Caco-2 (cell line): Measurements from ENCODE around the gene IL9. TPM values are rescaled to one million over a fixed set of nuclear protein-coding genes. Genes with fewer than 3 reads are reported as not detected.
"Not testable (repeated sequence)": the region's sequence is repeated elsewhere in the genome, so short reads cannot be mapped to it uniquely, and the experiment has no call there.

Source experiments
- BruUV-seq: library from RNA; stranded (reverse); fragments of 400-500 nt; replicated peaks from 2 replicates; lab custom pipeline; 2021; lab: Mats Ljungman, UMichigan
- CTCF ChIA-PET: fragments of 300-600 bp; sonication (Branson Sonifier 250); formaldehyde crosslinking; loops from one replicate; lab custom pipeline; 2022; ENCODE audit warnings: antibody characterized with exemption; lab: Charles Lee
- POLR2A ChIA-PET: fragments of 300-600 bp; sonication (Branson Sonifier 250); formaldehyde crosslinking; loops from one replicate; lab custom pipeline; 2022; ENCODE audit warnings: antibody characterized with exemption; lab: Charles Lee
- DNase-seq, 2 experiments: peaks; one replicate each; pipeline versions ENCODE4 v3.0.0 to v3.0.0-alpha.2; 2020 to 2022
- H3K27me3 ChIP-seq: replicated peaks from 2 replicates; pipeline ENCODE4 v1.6.0; 2011; ENCODE audit warnings: low read length; ENCODE audit not compliant: control insufficient read depth, insufficient read depth
- H3K36me3 ChIP-seq: 2 replicates; pipeline ENCODE4 v1.5.1; 2011; ENCODE audit warnings: low read length; ENCODE audit not compliant: control insufficient read depth, insufficient read depth
- H3K4me1 ChIP-seq: fragments of 250-450 bp; sonication (Bioruptor Pico); 2 replicates; pipeline ENCODE4 v1.5.1; 2020; ENCODE audit warnings: mild to moderate bottlenecking
- H3K4me3 ChIP-seq: 2 replicates; pipeline ENCODE4 v1.5.1; 2011; ENCODE audit warnings: low read depth, mild to moderate bottlenecking, control low read depth, low read length
- H3K9me3 ChIP-seq: fragments of 250-450 bp; sonication (Bioruptor Pico); 2 replicates; pipeline ENCODE4 v1.5.1; 2020; ENCODE audit warnings: mild to moderate bottlenecking, moderate library complexity
- H3K27ac Mint-ChIP-seq: one replicate; pipeline ENCODE4 v1.8.0; 2022; ENCODE audit warnings: mixed read lengths; ENCODE audit not compliant: unreplicated experiment
- H3K27me3 Mint-ChIP-seq: one replicate; pipeline ENCODE4 v1.8.0; 2022; ENCODE audit warnings: mixed read lengths; ENCODE audit not compliant: insufficient read depth, unreplicated experiment
- H3K36me3 Mint-ChIP-seq: one replicate; pipeline ENCODE4 v1.8.0; 2022; ENCODE audit warnings: mild to moderate bottlenecking, mixed read lengths; ENCODE audit not compliant: insufficient read depth, unreplicated experiment
- H3K4me1 Mint-ChIP-seq: one replicate; pipeline ENCODE4 v1.8.0; 2022; ENCODE audit warnings: low read depth, mixed read lengths; ENCODE audit not compliant: unreplicated experiment
- H3K4me3 Mint-ChIP-seq: one replicate; pipeline ENCODE4 v1.8.0; 2022; ENCODE audit warnings: mild to moderate bottlenecking, moderate library complexity, mixed read lengths; ENCODE audit not compliant: unreplicated experiment
- H3K9me3 Mint-ChIP-seq: one replicate; pipeline ENCODE4 v1.8.0; 2022; ENCODE audit warnings: mixed read lengths; ENCODE audit not compliant: unreplicated experiment
- CTCF ChIP-seq, 2 experiments: fragments of 200-600 bp in 1 of 2; IDR thresholded peaks; 1 replicate in 1 of 2; 2 replicates in 1 of 2; pipeline versions ENCODE4 v1.5.1 to v1.8.0; 2011 to 2022; ENCODE audit warnings: antibody characterized with exemption in 1 of 2, control low read depth in 1 of 2, inconsistent platforms in 1 of 2, low read depth in 1 of 2, low read length in 1 of 2, mild to moderate bottlenecking in 1 of 2, moderate library complexity in 1 of 2; ENCODE audit not compliant: insufficient read depth in 1 of 2, severe bottlenecking in 1 of 2, unreplicated experiment in 1 of 2
- intact Hi-C: fragments of 100-400 bp; cut with micrococcal nuclease; formaldehyde crosslinking; loops from one replicate; pipeline ENCODE4 v1.10.0; 2022; ENCODE audit not compliant: unreplicated experiment
- total RNA-seq: library from RNA; stranded (reverse); gene quantifications from 2 replicates; pipeline ENCODE4 v1.2.3, GENCODE V29; 2022

The IL9 gene
- total RNA-seq, 1 experiment from 2014 or later, result not detected

DNA sequence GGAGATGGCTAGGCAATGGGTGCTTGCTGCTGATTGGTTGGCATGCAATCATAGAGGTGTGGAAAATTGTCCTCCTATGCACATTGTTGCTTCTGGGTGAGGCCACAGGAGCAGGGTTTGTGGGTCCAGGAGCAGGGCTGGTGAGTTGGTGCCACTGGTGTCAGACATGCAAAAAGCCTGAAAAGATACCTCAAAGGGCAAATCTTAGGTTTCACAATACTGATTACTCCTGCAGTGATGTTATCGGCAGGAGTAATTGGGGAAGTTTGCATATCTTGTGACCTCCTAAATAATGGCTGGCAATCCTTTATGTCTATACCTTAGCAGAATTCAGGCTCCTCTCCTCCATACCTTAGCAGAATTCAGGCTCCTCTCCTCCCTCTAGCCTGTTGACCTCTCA, 36.0 kb downstream of the IL9 start:
- ChIA-PET CTCF (no interaction called here), POLR2A (no interaction called here)
- intact Hi-C loops, result no loop called here
- Mint-ChIP-seq H3K27me3 (peaks cover 24% of the 10 kb centered on the region), H3K36me3 (no peaks in the 10 kb centered on the region), H3K27ac (no peak overlapping the region), H3K4me1 (no peaks in the 10 kb centered on the region), H3K9me3 (peaks cover 9% of the 10 kb centered on the region), H3K4me3 (no peak overlapping the region)
- DNase-seq, result no peak
- Histone ChIP-seq H3K9me3 (no peaks in the 10 kb centered on the region), H3K36me3 (no peaks in the 10 kb centered on the region), H3K4me3 (no peak overlapping the region), H3K27me3 (no peaks in the 10 kb centered on the region), H3K4me1 (no peaks in the 10 kb centered on the region)
- TF ChIP-seq CTCF (IDR thresholded peaks at IDR 0.05; ENCODE audit: insufficient read depth in 1 of 2, low read depth in 1 of 2, low read length in 1 of 2, severe bottlenecking in 1 of 2, unreplicated experiment in 1 of 2), result no peak
- BruUV-seq, result no TSS peak

DNA sequence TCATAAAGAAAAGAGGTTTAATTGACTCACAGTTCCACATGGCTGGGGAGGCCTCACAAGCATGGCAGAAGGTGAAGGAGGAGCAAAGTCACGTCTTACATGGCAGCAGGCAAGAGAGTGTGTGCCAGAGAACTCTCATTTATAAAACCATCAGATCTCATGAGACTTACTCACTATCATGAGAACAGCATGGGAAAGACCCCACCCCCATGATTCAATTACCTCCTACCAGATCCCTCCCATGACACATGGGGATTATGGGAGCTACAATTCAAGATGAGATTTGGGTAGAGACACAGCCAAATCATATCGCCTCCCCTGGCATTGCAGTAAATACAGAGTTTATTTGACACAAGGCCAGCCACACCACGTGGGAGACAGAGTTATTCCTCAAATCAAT, 36.5 kb downstream of the IL9 start:
- CTCF ChIA-PET, H3K36me3 Mint-ChIP-seq, H3K4me1 Mint-ChIP-seq, H3K9me3 Mint-ChIP-seq, H3K27ac Mint-ChIP-seq, intact Hi-C loops, H3K27me3 ChIP-seq, H3K9me3 ChIP-seq, POLR2A ChIA-PET, H3K4me1 ChIP-seq, BruUV-seq, H3K36me3 ChIP-seq, H3K4me3 Mint-ChIP-seq, H3K4me3 ChIP-seq, DNase-seq: not testable (repeated sequence)
- peaks cover 24% of the 10 kb centered on the region for H3K27me3 Mint-ChIP-seq

DNA sequence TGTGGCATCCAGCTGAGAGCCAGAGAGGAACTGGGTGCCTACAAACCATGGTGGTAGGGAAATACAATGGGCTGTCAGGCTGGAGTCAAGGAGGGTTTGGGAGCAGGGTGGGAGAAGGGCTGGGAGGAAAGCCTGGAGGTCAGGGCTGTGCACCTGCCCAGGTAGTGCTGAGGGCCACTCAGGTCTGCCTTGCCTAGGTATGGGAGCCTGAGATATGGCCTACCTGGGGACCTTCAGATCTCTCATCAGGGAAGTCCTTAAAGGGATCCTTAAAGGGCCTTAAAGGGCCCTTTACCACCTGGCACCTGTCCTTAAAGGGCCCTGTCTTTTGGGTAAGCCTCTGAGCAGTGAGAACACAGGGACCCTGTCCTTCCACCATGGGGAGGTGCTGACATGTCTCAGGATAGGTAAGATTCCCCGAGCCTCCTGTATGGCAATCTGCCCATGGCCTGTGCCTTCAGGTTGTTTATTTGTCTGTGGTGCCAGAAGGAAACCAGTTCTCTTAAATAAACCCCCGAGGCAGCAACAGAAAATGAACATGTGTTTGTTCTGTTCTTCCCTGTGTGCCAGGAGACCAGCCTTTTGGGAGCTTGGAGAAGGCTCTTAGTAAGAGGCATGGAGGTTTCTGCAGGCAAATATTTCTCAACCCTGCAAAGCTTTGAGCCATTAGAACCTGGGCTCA, 37.9 kb downstream of the IL9 start:
- no peaks in the 10 kb centered on the region for H3K4me1 Mint-ChIP-seq
- ChIA-PET POLR2A (no interaction called here), CTCF (interaction anchor here (1.3 kb wide), 1 partner anchor 23 kb away, joined by 4 read pairs; no protein-coding TSS in a partner anchor)
- no peaks in the 10 kb centered on the region for H3K36me3 ChIP-seq
- intact Hi-C loops, result no loop called here
- H3K27ac Mint-ChIP-seq, result no peak overlapping the region
- DNase-seq, result no peak
- peaks cover 24% of the 10 kb centered on the region for H3K27me3 Mint-ChIP-seq
- H3K9me3 ChIP-seq, result no peaks in the 10 kb centered on the region
- H3K36me3 Mint-ChIP-seq, result no peaks in the 10 kb centered on the region
- H3K27me3 ChIP-seq, result no peaks in the 10 kb centered on the region
- H3K9me3 Mint-ChIP-seq, result peaks cover 9% of the 10 kb centered on the region
- no peaks in the 10 kb centered on the region for H3K4me1 ChIP-seq
- no peak overlapping the region for H3K4me3 Mint-ChIP-seq
- no TSS peak for BruUV-seq
- TF ChIP-seq CTCF (IDR thresholded peaks at IDR 0.05; ENCODE audit: insufficient read depth in 1 of 2, low read depth in 1 of 2, low read length in 1 of 2, severe bottlenecking in 1 of 2, unreplicated experiment in 1 of 2), result no peak
- no peak overlapping the region for H3K4me3 ChIP-seq
